ENCODE data around the gene DDR2. TPM values are rescaled to one million over a fixed set of nuclear protein-coding genes. Genes with fewer than 3 reads are reported as not detected.

DDR2 gene
- total RNA-seq, 2 donors from 2014 or later: 14.2 to 27.0 TPM

- Histone ChIP-seq H3K27ac (no peak overlapping the region), H3K4me1 (replicated peaks) (no peaks in the 10 kb centered on the region), H3K9me3 (no peaks in the 10 kb centered on the region), H3K36me3 (no peaks in the 10 kb centered on the region), H3K4me3 (no peak overlapping the region), H3K27me3 (replicated peaks; ENCODE audit: insufficient read depth) (no peaks in the 10 kb centered on the region)
- TF ChIP-seq POLR2A (IDR thresholded peaks at IDR 0.05) (no peak), POLR2AphosphoS5 (IDR thresholded peaks at IDR 0.05) (no peak), CTCF (IDR thresholded peaks at IDR 0.05) (no peak)
- no peak for DNase-seq (ENCODE audit: low spot score)
- WGBS: 93% methylated on average over 1 of the region's 1 CpG
- intact Hi-C loops (cut with DNase I): no loop called here
Measured at GRCh38 chr1:162753998-162754585, 121.8 kb downstream of the DDR2 start.

- TF ChIP-seq CTCF (IDR thresholded peaks at IDR 0.05): no peak
- no peak for TF ChIP-seq POLR2A (IDR thresholded peaks at IDR 0.05)
- TF ChIP-seq POLR2AphosphoS5 (IDR thresholded peaks at IDR 0.05): no peak
- DNase-seq (ENCODE audit: low spot score): no peak
Measured at GRCh38 chr1:162755306-162755705, 123.0 kb downstream of the DDR2 start.

GRCh38 chr1:162756523-162756922 lies 124.3 kb downstream of the DDR2 start:
- 85% methylated on average over 5 of the region's 5 CpGs for WGBS
- TF ChIP-seq POLR2AphosphoS5 (IDR thresholded peaks at IDR 0.05): no peak
- TF ChIP-seq CTCF (IDR thresholded peaks at IDR 0.05): no peak
- DNase-seq (ENCODE audit: low spot score): no peak
- Histone ChIP-seq H3K4me1 (replicated peaks) (no peaks in the 10 kb centered on the region), H3K9me3 (no peaks in the 10 kb centered on the region), H3K36me3 (no peaks in the 10 kb centered on the region), H3K27ac (no peak overlapping the region), H3K27me3 (replicated peaks; ENCODE audit: insufficient read depth) (no peaks in the 10 kb centered on the region), H3K4me3 (no peak overlapping the region)
- intact Hi-C loops (cut with DNase I): no loop called here

More at GRCh38 chr1:162755306-162755705, 123.0 kb downstream of the DDR2 start:
- 90% methylated on average over 3 of the region's 3 CpGs for WGBS
- no peaks in the 10 kb centered on the region for H3K4me1 ChIP-seq (replicated peaks)
- H3K36me3 ChIP-seq: no peaks in the 10 kb centered on the region
- no peak overlapping the region for H3K27ac ChIP-seq
- H3K4me3 ChIP-seq: no peak overlapping the region
- H3K9me3 ChIP-seq: no peaks in the 10 kb centered on the region
- intact Hi-C loops (cut with DNase I): no loop called here
- H3K27me3 ChIP-seq (replicated peaks; ENCODE audit: insufficient read depth): no peaks in the 10 kb centered on the region

GRCh38 chr1:162757476-162757875 lies 125.2 kb downstream of the DDR2 start:
- WGBS: 18% methylated on average over 1 of the region's 1 CpG
- H3K27ac ChIP-seq: no peak overlapping the region
- intact Hi-C loops (cut with DNase I): no loop called here

More at GRCh38 chr1:162757476-162757875, 125.2 kb downstream of the DDR2 start:
- Histone ChIP-seq H3K27me3 (replicated peaks; ENCODE audit: insufficient read depth) (no peaks in the 10 kb centered on the region), H3K9me3 (no peaks in the 10 kb centered on the region), H3K4me1 (replicated peaks) (no peaks in the 10 kb centered on the region), H3K4me3 (no peak overlapping the region), H3K36me3 (no peaks in the 10 kb centered on the region)
- DNase-seq (ENCODE audit: low spot score): no peak
- TF ChIP-seq POLR2A (IDR thresholded peaks at IDR 0.05): no peak
- TF ChIP-seq CTCF (IDR thresholded peaks at IDR 0.05): no peak
- TF ChIP-seq POLR2AphosphoS5 (IDR thresholded peaks at IDR 0.05): no peak
